ENCODE data around the gene PDPK1.
A peak's percentile ranks its signal among the peaks of the same experiment; 100 is the strongest.

PDPK1 gene

GRCh38 chr16:2537451-2538379 lies at the start of gene PDPK1:
TSS of gene PDPK1 (plus strand) at chr16:2538021. CDS start at chr16:2538113, 92 bp downstream.
- peak; percentile 74 to 92 for DNase-seq (ENCODE audit: low read depth in 2 of 2, low spot score in 1 of 2)

GRCh38 chr16:2489581-2489980 lies 48.2 kb upstream of the PDPK1 start:
- no peak for DNase-seq (ENCODE audit: low read depth in 2 of 2, low spot score in 1 of 2)

- DNase-seq (ENCODE audit: low read depth in 2 of 2, low spot score in 1 of 2), result no peak
These were observed 47.4 kb upstream of the PDPK1 start for GRCh38 chr16:2490190-2491105.

GRCh38 chr16:2492292-2492691 lies 45.5 kb upstream of the PDPK1 start:
- DNase-seq (ENCODE audit: low read depth in 2 of 2, low spot score in 1 of 2), result no peak

GRCh38 chr16:2493605-2494004 lies 44.2 kb upstream of the PDPK1 start:
- DNase-seq (ENCODE audit: low read depth in 2 of 2, low spot score in 1 of 2), result no peak

GRCh38 chr16:2494616-2495015 lies 43.2 kb upstream of the PDPK1 start:
- DNase-seq (ENCODE audit: low read depth in 2 of 2, low spot score in 1 of 2), result no peak

- no peak for DNase-seq (ENCODE audit: low read depth in 2 of 2, low spot score in 1 of 2)
These were observed 42.8 kb upstream of the PDPK1 start for GRCh38 chr16:2495041-2495440.

GRCh38 chr16:2496223-2497115 lies 41.4 kb upstream of the PDPK1 start:
- no peak for DNase-seq (ENCODE audit: low read depth in 2 of 2, low spot score in 1 of 2)

- DNase-seq (ENCODE audit: low read depth in 2 of 2, low spot score in 1 of 2), result no peak
These were observed 40.6 kb upstream of the PDPK1 start for GRCh38 chr16:2497116-2497630.

- no peak for DNase-seq (ENCODE audit: low read depth in 2 of 2, low spot score in 1 of 2)
These were observed 39.9 kb upstream of the PDPK1 start for GRCh38 chr16:2497695-2498484.

- no peak for DNase-seq (ENCODE audit: low read depth in 2 of 2, low spot score in 1 of 2)
These were observed 39.1 kb upstream of the PDPK1 start for GRCh38 chr16:2498531-2499253.

GRCh38 chr16:2499454-2499853 lies 38.4 kb upstream of the PDPK1 start:
- no peak for DNase-seq (ENCODE audit: low read depth in 2 of 2, low spot score in 1 of 2)

- no peak for DNase-seq (ENCODE audit: low read depth in 2 of 2, low spot score in 1 of 2)
These were observed 37.9 kb upstream of the PDPK1 start for GRCh38 chr16:2499890-2500429.

GRCh38 chr16:2500430-2500917 lies 37.3 kb upstream of the PDPK1 start:
- DNase-seq (ENCODE audit: low read depth in 2 of 2, low spot score in 1 of 2), result no peak

- peak; percentile 57 to 66 for DNase-seq (ENCODE audit: low read depth in 2 of 2, low spot score in 1 of 2)
These were observed 36.7 kb upstream of the PDPK1 start for GRCh38 chr16:2500918-2501750.

GRCh38 chr16:2501946-2502895 lies 35.6 kb upstream of the PDPK1 start:
- DNase-seq (ENCODE audit: low read depth in 2 of 2, low spot score in 1 of 2), result no peak

GRCh38 chr16:2505695-2506094 lies 32.1 kb upstream of the PDPK1 start:
- DNase-seq (ENCODE audit: low read depth in 2 of 2, low spot score in 1 of 2), result no peak

All from stimulated activated CD8-positive, alpha-beta memory T cell treated with anti-CD3 and anti-CD28 coated beads, Interleukin-4, amount 100 ng/mL, for 4 hours (primary cell).